Effector memory CD8-positive, alpha-beta T cell (primary cell): ENCODE results near the gene DOP1B.
"Not testable (repeated sequence)": the region's sequence is repeated elsewhere in the genome, so short reads cannot be mapped to it uniquely, and the experiment has no call there.

ENCODE experiments used
- ATAC-seq: fragments of 150-1000 bp; cut with Tn5 transposase; replicated peaks from 2 replicates; pipeline ENCODE4 v1.10.0; 2021; ENCODE audit warnings: mild to moderate bottlenecking, moderate library complexity
- DNase-seq, 3 experiments: peaks; one replicate each; pipeline ENCODE4 v3.0.0; 2021
- H3K27ac Mint-ChIP-seq, 2 donors: one replicate each; pipeline ENCODE4 v1.8.0; 2022; ENCODE audit warnings: mild to moderate bottlenecking in 2 of 2, mixed read lengths in 2 of 2, moderate library complexity in 2 of 2
- H3K27me3 Mint-ChIP-seq, 2 donors: one replicate each; pipeline ENCODE4 v1.8.0; 2022; ENCODE audit warnings: mixed read lengths in 2 of 2
- H3K36me3 Mint-ChIP-seq: one replicate; pipeline ENCODE4 v1.8.0; 2022; ENCODE audit warnings: mild to moderate bottlenecking, moderate library complexity, mixed read lengths; ENCODE audit not compliant: insufficient read depth
- H3K4me1 Mint-ChIP-seq, 2 donors: one replicate each; pipeline ENCODE4 v1.8.0; 2022; ENCODE audit warnings: low read depth in 2 of 2, mixed read lengths in 2 of 2
- H3K4me3 Mint-ChIP-seq, 2 donors: one replicate each; pipeline ENCODE4 v1.8.0; 2022; ENCODE audit warnings: mild to moderate bottlenecking in 2 of 2, mixed read lengths in 2 of 2, moderate library complexity in 2 of 2
- H3K9me3 Mint-ChIP-seq, 2 donors: one replicate each; pipeline ENCODE4 v1.8.0; 2022; ENCODE audit warnings: mixed read lengths in 2 of 2

DOP1B gene

DNA sequence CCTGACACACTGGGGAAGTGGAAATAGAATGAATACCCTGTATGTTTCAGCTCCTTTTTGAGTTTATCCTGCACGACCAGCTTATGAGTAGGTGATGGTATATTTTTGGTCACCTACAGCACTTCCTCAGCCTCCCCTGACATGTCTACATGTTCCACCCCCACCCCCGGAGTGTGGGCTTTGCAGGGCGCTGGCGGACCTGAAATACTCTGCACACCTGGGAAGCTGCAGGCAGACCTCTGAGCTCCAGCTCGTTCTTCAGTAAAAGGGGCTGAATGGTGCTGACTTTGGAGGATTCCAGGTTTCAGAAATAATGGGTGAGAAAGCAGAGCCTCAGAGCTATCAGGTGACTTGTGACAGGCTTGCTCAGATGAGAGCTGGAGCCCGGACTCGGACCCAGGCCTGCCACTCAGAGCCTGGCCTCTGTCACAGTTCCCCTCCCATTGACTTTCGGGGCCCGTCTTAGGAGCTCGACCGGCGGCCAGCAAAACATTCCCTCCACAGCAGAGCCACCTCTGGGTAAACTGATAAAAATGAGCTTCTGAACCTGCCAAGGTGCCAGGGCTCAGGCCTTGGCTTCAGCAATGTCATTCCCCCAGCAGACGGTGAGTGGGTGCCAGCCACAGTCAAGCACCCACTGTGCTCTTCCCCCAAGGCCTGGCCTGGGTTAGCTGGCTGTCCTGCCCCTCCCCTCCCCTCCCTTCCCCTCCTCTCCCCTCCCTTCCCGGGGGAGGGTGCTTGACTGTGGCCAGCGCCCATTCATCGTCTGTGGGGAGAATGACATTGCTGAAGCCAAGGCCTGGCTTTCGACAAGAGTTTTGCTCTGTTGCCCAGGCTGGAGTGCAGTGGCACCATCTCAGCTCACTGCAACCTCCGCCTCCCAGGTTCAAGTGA lies 30.1 kb downstream of the DOP1B start:
- Mint-ChIP-seq H3K27me3 (no peaks in the 10 kb centered on the region), H3K4me3 (no peak overlapping the region), H3K9me3 (no peaks in the 10 kb centered on the region), H3K4me1 (peaks cover 0 to 14% of the 10 kb centered on the region in 2 donors), H3K36me3 (peaks cover 9% of the 10 kb centered on the region), H3K27ac (no peak overlapping the region)
- DNase-seq: no peak
- no peak for ATAC-seq

- Mint-ChIP-seq H3K4me3 (no peak overlapping the region), H3K27me3 (no peaks in the 10 kb centered on the region), H3K27ac (peak overlapping the region in 1 of 2 donors; percentile 9), H3K36me3 (peaks cover 12% of the 10 kb centered on the region), H3K9me3 (no peaks in the 10 kb centered on the region), H3K4me1 (peaks cover 0 to 13% of the 10 kb centered on the region in 2 donors)
- DNase-seq: no peak
- ATAC-seq: no peak
Observed at GRCh38 chr21:36188081-36188681, 31.6 kb downstream of the DOP1B start.

GRCh38 chr21:36188937-36189336 lies 32.3 kb downstream of the DOP1B start:
- ATAC-seq: no peak
- no peak overlapping the region for H3K4me3 Mint-ChIP-seq

GRCh38 chr21:36190736-36191135 lies 34.1 kb downstream of the DOP1B start:
- Mint-ChIP-seq H3K27ac (no peak overlapping the region), H3K4me1 (peaks cover 0 to 10% of the 10 kb centered on the region in 2 donors), H3K4me3 (no peak overlapping the region), H3K9me3 (no peaks in the 10 kb centered on the region), H3K27me3 (no peaks in the 10 kb centered on the region), H3K36me3 (peaks cover 13% of the 10 kb centered on the region)
- no peak for DNase-seq
- ATAC-seq: no peak

More at GRCh38 chr21:36188937-36189336, 32.3 kb downstream of the DOP1B start:
- Mint-ChIP-seq H3K36me3 (peaks cover 12% of the 10 kb centered on the region), H3K9me3 (no peaks in the 10 kb centered on the region), H3K27me3 (no peaks in the 10 kb centered on the region), H3K4me1 (peaks cover 0 to 12% of the 10 kb centered on the region in 2 donors), H3K27ac (no peak overlapping the region)
- no peak for DNase-seq

GRCh38 chr21:36193200-36193599 lies 36.6 kb downstream of the DOP1B start:
- no peak for DNase-seq
- Mint-ChIP-seq H3K9me3 (no peaks in the 10 kb centered on the region), H3K36me3 (peaks cover 13% of the 10 kb centered on the region), H3K27ac (no peak overlapping the region), H3K27me3 (no peaks in the 10 kb centered on the region), H3K4me1 (peaks cover 3 to 10% of the 10 kb centered on the region in 2 donors), H3K4me3 (no peak overlapping the region)
- ATAC-seq: no peak

DNA sequence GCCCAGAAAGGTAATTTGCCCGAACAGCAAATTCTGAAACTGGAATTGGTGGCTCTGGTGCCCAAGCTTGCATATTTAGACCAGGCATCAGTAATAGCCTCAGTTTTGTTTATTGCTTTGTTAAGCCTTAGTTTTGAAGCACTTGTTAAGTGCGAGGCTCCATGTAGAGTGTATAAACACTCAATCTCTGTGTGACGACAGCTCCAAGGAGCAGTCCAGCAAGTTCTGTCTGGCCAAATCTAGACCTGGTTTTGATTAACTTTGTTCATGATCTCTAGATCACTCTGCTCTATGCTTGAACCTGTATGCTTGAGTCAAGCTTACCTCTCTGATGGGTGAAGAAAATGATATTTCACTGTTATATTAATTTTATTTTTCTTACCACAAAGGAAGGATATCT lies 37.4 kb downstream of the DOP1B start:
- Mint-ChIP-seq H3K4me1 (peaks cover 3 to 6% of the 10 kb centered on the region in 2 donors), H3K27me3 (no peaks in the 10 kb centered on the region), H3K36me3 (peaks cover 13% of the 10 kb centered on the region), H3K4me3 (no peak overlapping the region), H3K9me3 (no peaks in the 10 kb centered on the region), H3K27ac (no peak overlapping the region)
- no peak for DNase-seq
- no peak for ATAC-seq

- Mint-ChIP-seq H3K4me1 (peaks cover 3 to 6% of the 10 kb centered on the region in 2 donors), H3K9me3 (no peaks in the 10 kb centered on the region), H3K27me3 (no peaks in the 10 kb centered on the region), H3K36me3 (peaks cover 14% of the 10 kb centered on the region), H3K27ac (no peak overlapping the region), H3K4me3 (no peak overlapping the region)
- DNase-seq (no peak), ATAC-seq (no peak)
Observed at GRCh38 chr21:36195613-36196012, 39.0 kb downstream of the DOP1B start.

GRCh38 chr21:36199021-36199420 lies 42.4 kb downstream of the DOP1B start:
- no peak for ATAC-seq

GRCh38 chr21:36199575-36199974 lies 43.0 kb downstream of the DOP1B start:
- H3K27me3 Mint-ChIP-seq, H3K4me1 Mint-ChIP-seq, H3K9me3 Mint-ChIP-seq, DNase-seq, ATAC-seq, H3K27ac Mint-ChIP-seq, H3K36me3 Mint-ChIP-seq, H3K4me3 Mint-ChIP-seq: not testable (repeated sequence)

More at GRCh38 chr21:36199021-36199420, 42.4 kb downstream of the DOP1B start:
- no peaks in the 10 kb centered on the region for H3K27me3 Mint-ChIP-seq
- H3K4me3 Mint-ChIP-seq: no peak overlapping the region
- peaks cover 13% of the 10 kb centered on the region for H3K36me3 Mint-ChIP-seq
- no peak overlapping the region for H3K27ac Mint-ChIP-seq
- H3K4me1 Mint-ChIP-seq: peaks cover 3% of the 10 kb centered on the region in 2 donors
- no peak for DNase-seq
- no peaks in the 10 kb centered on the region for H3K9me3 Mint-ChIP-seq

- peaks cover 8% of the 10 kb centered on the region for H3K36me3 Mint-ChIP-seq
- DNase-seq (no peak), ATAC-seq (no peak)
- no peaks in the 10 kb centered on the region for H3K27me3 Mint-ChIP-seq
- H3K4me1 Mint-ChIP-seq: peaks cover 3% of the 10 kb centered on the region in 2 donors
- no peak overlapping the region for H3K27ac Mint-ChIP-seq
- H3K9me3 Mint-ChIP-seq: no peaks in the 10 kb centered on the region
- H3K4me3 Mint-ChIP-seq: no peak overlapping the region
Observed at GRCh38 chr21:36200081-36200561, 43.5 kb downstream of the DOP1B start.

- Mint-ChIP-seq H3K9me3 (no peaks in the 10 kb centered on the region), H3K4me3 (no peak overlapping the region), H3K36me3 (peaks cover 8% of the 10 kb centered on the region), H3K27me3 (no peaks in the 10 kb centered on the region), H3K27ac (peak overlapping the region; percentile 26 to 82), H3K4me1 (peaks cover 0 to 3% of the 10 kb centered on the region in 2 donors)
- DNase-seq (no peak), ATAC-seq (no peak)
Observed at GRCh38 chr21:36202726-36203602, 46.3 kb downstream of the DOP1B start.

DNA sequence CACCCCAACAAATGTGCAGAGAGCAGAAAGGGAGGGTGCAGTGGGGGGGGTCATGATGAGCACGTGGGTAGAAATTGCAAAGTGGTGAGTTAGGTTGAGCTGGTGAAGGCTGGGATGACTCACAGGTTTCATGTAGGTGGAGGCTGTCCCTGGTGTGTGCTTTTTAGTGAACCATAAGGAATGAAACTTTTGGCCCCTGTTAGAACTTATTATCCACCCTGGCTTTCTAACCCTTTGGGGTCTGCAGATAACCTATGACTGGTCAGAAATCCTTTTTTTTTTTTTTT lies 46.9 kb downstream of the DOP1B start:
- no peak overlapping the region for H3K4me3 Mint-ChIP-seq
- ATAC-seq (no peak), DNase-seq (no peak)
- H3K4me1 Mint-ChIP-seq: peaks cover 0 to 3% of the 10 kb centered on the region in 2 donors
- H3K9me3 Mint-ChIP-seq: no peaks in the 10 kb centered on the region
- H3K27ac Mint-ChIP-seq: peak overlapping the region in 1 of 2 donors; percentile 82
- no peaks in the 10 kb centered on the region for H3K27me3 Mint-ChIP-seq
- H3K36me3 Mint-ChIP-seq: peaks cover 8% of the 10 kb centered on the region

DNA sequence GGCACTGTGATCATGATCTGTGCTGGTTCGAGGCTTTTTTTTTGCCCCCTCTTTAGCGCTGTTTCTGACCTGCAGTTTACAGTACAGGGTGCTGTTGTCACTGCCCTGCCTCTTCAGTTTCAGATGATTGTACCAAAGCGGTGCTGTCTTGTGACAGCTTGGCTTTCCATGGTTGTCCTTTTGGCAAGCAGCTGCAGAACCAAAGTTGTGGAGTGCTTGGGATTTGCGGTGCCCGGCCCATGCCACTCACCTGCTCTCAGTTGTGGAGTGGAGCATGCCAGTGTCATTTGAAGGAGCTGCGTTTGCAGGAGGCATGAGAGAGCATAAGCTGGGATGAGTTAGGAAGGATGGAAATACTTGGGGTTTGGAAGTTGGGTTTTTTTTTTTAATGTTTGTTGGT lies 48.4 kb downstream of the DOP1B start:
- Mint-ChIP-seq H3K27me3 (no peaks in the 10 kb centered on the region), H3K9me3 (no peaks in the 10 kb centered on the region), H3K27ac (no peak overlapping the region), H3K36me3 (peaks cover 16% of the 10 kb centered on the region), H3K4me3 (no peak overlapping the region), H3K4me1 (peaks cover 3 to 5% of the 10 kb centered on the region in 2 donors)
- DNase-seq (no peak), ATAC-seq (no peak)
